Esophagus squamous epithelium (tissue), 4 donors: ENCODE measurements around the gene PANK4.

Experiments used
- CTCF ChIP-seq, 6 experiments: fragments of 450-650 bp in 4 of 6; fragments of 200-600 bp in 2 of 6; sonication (generic) in 2 of 6; IDR thresholded peaks; one replicate each; pipeline ENCODE4 v1.5.1; 2016 to 2019; ENCODE audit warnings: antibody characterized with exemption in 6 of 6, mild to moderate bottlenecking in 4 of 6, moderate library complexity in 4 of 6
- POLR2A ChIP-seq, 4 donors: fragments of 450-650 bp; IDR thresholded peaks; one replicate each; pipeline ENCODE4 v1.6.1; 2017; ENCODE audit warnings: antibody characterized with exemption in 4 of 4, mild to moderate bottlenecking in 4 of 4, moderate library complexity in 3 of 4

GRCh38 chr1:2508180-2508579 is 18.2 kb downstream of the PANK4 start:
- TF ChIP-seq CTCF (IDR thresholded peaks at IDR 0.05), result no peak
- no peak for TF ChIP-seq POLR2A (IDR thresholded peaks at IDR 0.05)
